OCI-LY3 (cell line): ENCODE measurements around the gene ASIC3.

Source experiments
- H2AFZ ChIP-seq: fragments of 200-600, 300-600 bp; shearing (Covaris generic); 2 replicates; pipeline ENCODE4 v1.6.0; 2014; ENCODE audit warnings: antibody characterized with exemption, low read depth, low read length
- H3K27ac ChIP-seq: fragments of 200-600, 300-600 bp; sonication (generic); 2 replicates; pipeline ENCODE4 v1.5.1; 2014; ENCODE audit warnings: mild to moderate bottlenecking, low read length, moderate library complexity, mixed read lengths
- H3K27me3 ChIP-seq: fragments of 200-600, 300-600 bp; sonication (generic); 2 replicates; pipeline ENCODE4 v1.6.1; 2014; ENCODE audit warnings: low read depth, low read length, mixed read lengths
- H3K36me3 ChIP-seq: fragments of 200-600, 300-600 bp; sonication (generic); replicated peaks from 2 replicates; pipeline ENCODE3; 2014; ENCODE audit warnings: low read depth, low read length, mixed read lengths
- H3K4me1 ChIP-seq: fragments of 300-600, 200-600 bp; sonication (generic); 2 replicates; pipeline ENCODE4 v1.6.1; 2014; ENCODE audit warnings: low read length, mixed read lengths
- H3K4me2 ChIP-seq: fragments of 200-600, 300-600 bp; sonication (generic); 2 replicates; pipeline ENCODE4 v1.6.1; 2014; ENCODE audit warnings: low read length, mixed read lengths
- H3K4me3 ChIP-seq: fragments of 300-600, 200-600 bp; sonication (generic); 2 replicates; pipeline ENCODE4 v1.5.1; 2014; ENCODE audit warnings: antibody characterized with exemption, mild to moderate bottlenecking, low read length, moderate library complexity
- H3K79me2 ChIP-seq: fragments of 300-600, 200-600 bp; shearing (Covaris generic); 2 replicates; pipeline ENCODE4 v1.6.1; 2014; ENCODE audit warnings: mild to moderate bottlenecking, low read length, mixed read lengths
- H3K9ac ChIP-seq: fragments of 300-600, 200-600 bp; shearing (Covaris generic); 2 replicates; pipeline ENCODE4 v1.6.0; 2014; ENCODE audit warnings: mild to moderate bottlenecking, low read length, moderate library complexity
- H3K9me3 ChIP-seq: fragments of 200-600, 300-600 bp; shearing (Covaris generic); 2 replicates; pipeline ENCODE4 v1.6.1; 2014; ENCODE audit warnings: low read length, mixed read lengths; ENCODE audit not compliant: insufficient read depth
- H4K20me1 ChIP-seq: fragments of 200-600, 300-600 bp; sonication (generic); 2 replicates; pipeline ENCODE4 v1.6.1; 2016; ENCODE audit warnings: low read length, mixed read lengths; ENCODE audit not compliant: insufficient read depth
- EZH2phosphoT487 ChIP-seq: fragments of 200-600 bp; shearing (Covaris generic); IDR thresholded peaks from 2 replicates; pipeline ENCODE4 v1.6.1; 2018; ENCODE audit warnings: antibody characterized with exemption, mixed run types, low read depth
- TF ChIP-seq, protein P1 (sequence below): fragments of 200-600, 300-600 bp; sonication (generic); IDR thresholded peaks from 2 replicates; pipeline ENCODE4 v1.5.1; 2014; ENCODE audit warnings: antibody characterized with exemption, low read length, low read depth

ASIC3 gene

GRCh38 chr7:151012031-151012692 lies 36.2 kb upstream of the ASIC3 start:
- TF ChIP-seq, protein P1, sequence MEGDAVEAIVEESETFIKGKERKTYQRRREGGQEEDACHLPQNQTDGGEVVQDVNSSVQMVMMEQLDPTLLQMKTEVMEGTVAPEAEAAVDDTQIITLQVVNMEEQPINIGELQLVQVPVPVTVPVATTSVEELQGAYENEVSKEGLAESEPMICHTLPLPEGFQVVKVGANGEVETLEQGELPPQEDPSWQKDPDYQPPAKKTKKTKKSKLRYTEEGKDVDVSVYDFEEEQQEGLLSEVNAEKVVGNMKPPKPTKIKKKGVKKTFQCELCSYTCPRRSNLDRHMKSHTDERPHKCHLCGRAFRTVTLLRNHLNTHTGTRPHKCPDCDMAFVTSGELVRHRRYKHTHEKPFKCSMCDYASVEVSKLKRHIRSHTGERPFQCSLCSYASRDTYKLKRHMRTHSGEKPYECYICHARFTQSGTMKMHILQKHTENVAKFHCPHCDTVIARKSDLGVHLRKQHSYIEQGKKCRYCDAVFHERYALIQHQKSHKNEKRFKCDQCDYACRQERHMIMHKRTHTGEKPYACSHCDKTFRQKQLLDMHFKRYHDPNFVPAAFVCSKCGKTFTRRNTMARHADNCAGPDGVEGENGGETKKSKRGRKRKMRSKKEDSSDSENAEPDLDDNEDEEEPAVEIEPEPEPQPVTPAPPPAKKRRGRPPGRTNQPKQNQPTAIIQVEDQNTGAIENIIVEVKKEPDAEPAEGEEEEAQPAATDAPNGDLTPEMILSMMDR: no peak
- no peak for TF ChIP-seq EZH2phosphoT487
- Histone ChIP-seq H2AFZ (no peak overlapping the region), H3K4me1 (no peaks in the 10 kb centered on the region), H3K4me2 (no peak overlapping the region), H3K9ac (no peak overlapping the region), H3K36me3 (no peaks in the 10 kb centered on the region), H4K20me1 (no peaks in the 10 kb centered on the region), H3K27ac (no peak overlapping the region), H3K27me3 (no peaks in the 10 kb centered on the region), H3K79me2 (no peaks in the 10 kb centered on the region), H3K4me3 (no peak overlapping the region), H3K9me3 (no peaks in the 10 kb centered on the region)

DNA sequence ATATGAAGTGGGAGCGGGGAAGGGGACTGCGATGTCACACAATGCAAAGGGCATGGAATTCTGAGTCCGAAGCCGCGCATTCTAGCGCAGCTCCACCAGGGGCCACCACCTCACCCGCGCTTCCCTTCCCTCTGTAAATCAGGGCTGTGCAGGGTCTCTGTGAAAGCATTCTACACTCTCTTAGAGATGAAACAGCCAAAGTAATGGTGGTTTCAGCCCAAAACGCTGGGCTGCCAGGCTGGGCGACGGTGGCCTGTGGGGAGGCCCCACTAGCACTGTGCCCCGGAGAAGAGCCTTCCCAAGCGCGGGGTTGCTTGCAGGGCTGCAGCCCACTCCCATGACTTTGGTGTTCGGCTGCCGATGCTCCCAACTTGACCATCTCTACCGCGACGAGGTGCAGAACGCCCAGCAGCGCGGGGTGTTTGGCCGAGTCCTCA lies 35.4 kb upstream of the ASIC3 start:
- no peaks in the 10 kb centered on the region for H3K27me3 ChIP-seq
- H2AFZ ChIP-seq: no peak overlapping the region

DNA sequence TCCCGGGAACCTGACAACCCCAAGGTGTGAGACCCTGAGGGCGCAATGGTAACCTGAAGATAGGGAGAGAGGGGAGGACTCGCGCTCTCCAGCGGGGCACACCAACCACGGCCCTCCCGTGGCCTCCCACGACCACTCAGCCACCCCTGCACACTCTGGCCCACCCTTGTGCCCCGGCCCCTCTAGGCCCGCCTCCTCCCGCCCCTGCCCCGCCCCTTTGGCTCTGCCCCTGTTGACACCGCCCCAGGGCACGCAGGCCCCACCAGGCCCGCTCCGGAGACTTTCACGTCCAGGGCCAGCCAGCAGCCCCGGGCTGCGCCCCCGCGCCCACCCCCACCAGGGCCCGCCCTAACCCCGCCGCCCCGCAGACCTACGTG lies 35.0 kb upstream of the ASIC3 start:
- H2AFZ ChIP-seq: no peak overlapping the region
- no peak overlapping the region for H3K4me2 ChIP-seq
- no peak overlapping the region for H3K9ac ChIP-seq
- H3K79me2 ChIP-seq: no peaks in the 10 kb centered on the region
- no peaks in the 10 kb centered on the region for H4K20me1 ChIP-seq
- H3K4me3 ChIP-seq: no peak overlapping the region
- peaks cover 5% of the 10 kb centered on the region; the same call in 1 of the 2 replicates for H3K4me1 ChIP-seq
- TF ChIP-seq, protein P1: no peak
- TF ChIP-seq EZH2phosphoT487: no peak
- H3K27me3 ChIP-seq: no peaks in the 10 kb centered on the region
- no peak overlapping the region for H3K27ac ChIP-seq
- H3K36me3 ChIP-seq: no peaks in the 10 kb centered on the region
- H3K9me3 ChIP-seq: no peaks in the 10 kb centered on the region

More for the DNA sequence above, 35.4 kb upstream of the ASIC3 start:
- peaks cover 4% of the 10 kb centered on the region; the same call in 1 of the 2 replicates for H3K4me1 ChIP-seq
- H3K9me3 ChIP-seq: no peaks in the 10 kb centered on the region
- H3K27ac ChIP-seq: no peak overlapping the region
- no peak overlapping the region for H3K9ac ChIP-seq
- TF ChIP-seq, protein P1: peak; percentile 26
- TF ChIP-seq EZH2phosphoT487: no peak
- no peak overlapping the region for H3K4me3 ChIP-seq
- H3K36me3 ChIP-seq: no peaks in the 10 kb centered on the region
- H3K79me2 ChIP-seq: no peaks in the 10 kb centered on the region
- H4K20me1 ChIP-seq: no peaks in the 10 kb centered on the region
- no peak overlapping the region for H3K4me2 ChIP-seq

DNA sequence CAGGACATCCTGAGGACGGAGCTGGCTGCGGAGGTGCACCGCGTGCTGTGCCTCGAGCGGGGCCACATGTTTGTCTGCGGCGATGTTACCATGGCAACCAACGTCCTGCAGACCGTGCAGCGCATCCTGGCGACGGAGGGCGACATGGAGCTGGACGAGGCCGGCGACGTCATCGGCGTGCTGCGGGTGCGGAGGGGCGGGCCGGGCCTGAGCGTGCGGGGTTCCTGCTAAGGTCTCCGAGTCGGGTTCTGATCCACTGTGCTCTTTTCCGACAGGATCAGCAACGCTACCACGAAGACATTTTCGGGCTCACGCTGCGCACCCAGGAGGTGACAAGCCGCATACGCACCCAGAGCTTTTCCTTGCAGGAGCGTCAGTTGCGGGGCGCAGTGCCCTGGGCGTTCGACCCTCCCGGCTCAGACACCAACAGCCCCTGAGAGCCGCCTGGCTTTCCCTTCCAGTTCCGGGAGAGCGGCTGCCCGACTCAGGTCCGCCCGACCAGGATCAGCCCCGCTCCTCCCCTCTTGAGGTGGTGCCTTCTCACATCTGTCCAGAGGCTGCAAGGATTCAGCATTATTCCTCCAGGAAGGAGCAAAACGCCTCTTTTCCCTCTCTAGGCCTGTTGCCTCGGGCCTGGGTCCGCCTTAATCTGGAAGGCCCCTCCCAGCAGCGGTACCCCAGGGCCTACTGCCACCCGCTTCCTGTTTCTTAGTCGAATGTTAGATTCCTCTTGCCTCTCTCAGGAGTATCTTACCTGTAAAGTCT lies 34.4 kb upstream of the ASIC3 start:
- TF ChIP-seq EZH2phosphoT487: no peak
- TF ChIP-seq, protein P1: no peak
- H3K27ac ChIP-seq: no peak overlapping the region
- no peak overlapping the region for H2AFZ ChIP-seq
- no peaks in the 10 kb centered on the region for H3K36me3 ChIP-seq
- no peaks in the 10 kb centered on the region for H3K27me3 ChIP-seq
- no peak overlapping the region for H3K9ac ChIP-seq
- H3K4me1 ChIP-seq: peaks cover 7% of the 10 kb centered on the region; the same call in 1 of the 2 replicates
- H3K4me2 ChIP-seq: no peak overlapping the region
- no peaks in the 10 kb centered on the region for H3K79me2 ChIP-seq
- H4K20me1 ChIP-seq: no peaks in the 10 kb centered on the region
- no peak overlapping the region for H3K4me3 ChIP-seq
- H3K9me3 ChIP-seq: no peaks in the 10 kb centered on the region
